PC-9 (cell line): ENCODE data around the gene ALK. TPM values are rescaled to one million over a fixed set of nuclear protein-coding genes. Genes with fewer than 3 reads are reported as not detected.

Experiments
- BruUV-seq: library from RNA; stranded (reverse); fragments of 400-500 nt; replicated peaks from 2 replicates; lab custom pipeline; 2021; lab: Mats Ljungman, UMichigan
- CTCF ChIA-PET: fragments of 300-600 bp; sonication (Branson Sonifier 250); formaldehyde crosslinking; loops from one replicate; lab custom pipeline; 2022; ENCODE audit warnings: antibody characterized with exemption; lab: Charles Lee
- POLR2A ChIA-PET: fragments of 300-600 bp; sonication (Branson Sonifier 250); formaldehyde crosslinking; loops from one replicate; lab custom pipeline; 2022; ENCODE audit warnings: antibody characterized with exemption; ENCODE audit not compliant: unreplicated experiment; lab: Charles Lee
- DNase-seq, 2 experiments: peaks; one replicate each; pipeline versions ENCODE4 v3.0.0 to v3.0.0-alpha.2; 2015 to 2022; ENCODE audit warnings: mixed read lengths in 1 of 2
- H2AFZ ChIP-seq: fragments of 200-600 bp; sonication (generic); 2 replicates; pipeline ENCODE4 v1.8.1; 2017; ENCODE audit warnings: antibody characterized with exemption
- H3F3A ChIP-seq: fragments of 200-600 bp; sonication (generic); 2 replicates; pipeline ENCODE4 v1.8.1; 2017; ENCODE audit warnings: antibody characterized with exemption, mild to moderate bottlenecking, low read depth; ENCODE audit not compliant: insufficient read depth
- H3K27ac ChIP-seq: fragments of 200-600 bp; sonication (generic); 2 replicates; pipeline ENCODE4 v1.6.1; 2016; ENCODE audit warnings: mixed run types
- H3K27me3 ChIP-seq: fragments of 200-600 bp; sonication (generic); 2 replicates; pipeline ENCODE4 v1.6.1; 2016; ENCODE audit warnings: low read depth, mixed run types; ENCODE audit not compliant: insufficient read depth
- H3K36me3 ChIP-seq: fragments of 200-600 bp; sonication (generic); 2 replicates; pipeline ENCODE4 v1.6.1; 2016; ENCODE audit warnings: low read depth, mixed run types
- H3K4me1 ChIP-seq: fragments of 200-600 bp; sonication (generic); replicated peaks from 2 replicates; pipeline ENCODE4 v1.6.1; 2016; ENCODE audit warnings: mixed run types; ENCODE audit not compliant: insufficient read depth
- H3K4me2 ChIP-seq: fragments of 200-600 bp; sonication (generic); 2 replicates; pipeline ENCODE4 v1.6.1; 2017; ENCODE audit warnings: mixed run types
- H3K4me3 ChIP-seq: fragments of 200-600 bp; sonication (generic); 2 replicates; pipeline ENCODE4 v1.6.1; 2016; ENCODE audit warnings: mixed run types
- H3K79me2 ChIP-seq: fragments of 200-600 bp; sonication (generic); 2 replicates; pipeline ENCODE4 v1.6.1; 2017; ENCODE audit warnings: low read depth, mixed run types
- H3K9me2 ChIP-seq: fragments of 200-600 bp; sonication (generic); 2 replicates; pipeline ENCODE4 v1.8.1; 2017; ENCODE audit warnings: mild to moderate bottlenecking; ENCODE audit not compliant: insufficient read depth
- H3K9me3 ChIP-seq: fragments of 200-600 bp; sonication (generic); 2 replicates; pipeline ENCODE4 v1.8.1; 2016; ENCODE audit warnings: low read depth; ENCODE audit not compliant: insufficient read depth
- H4K20me1 ChIP-seq: fragments of 200-600 bp; sonication (generic); 2 replicates; pipeline ENCODE4 v1.8.1; 2017; ENCODE audit not compliant: insufficient read depth
- EZH2 ChIP-seq: fragments of 200-600 bp; sonication (generic); IDR thresholded peaks from 2 replicates; pipeline ENCODE4 v1.8.0; 2017; ENCODE audit warnings: antibody characterized with exemption, low read depth
- intact Hi-C: fragments of 100-400 bp; cut with micrococcal nuclease; formaldehyde crosslinking; loops from one replicate; pipeline ENCODE4 v1.10.0; 2022; ENCODE audit not compliant: unreplicated experiment
- total RNA-seq: library from RNA; stranded (reverse); gene quantifications from 2 replicates; pipeline ENCODE4 v1.2.3, GENCODE V29; 2021
- TF ChIP-seq, protein P1 (sequence below): fragments of 200-600 bp; sonication (generic); conservative IDR thresholded peaks from 2 replicates; pipeline ENCODE4 v1.6.1; 2017; ENCODE audit warnings: mixed run types, antibody characterized with exemption, mild to moderate bottlenecking, moderate library complexity

The ALK gene
- total RNA-seq, 1 experiment from 2014 or later, result not detected

DNA sequence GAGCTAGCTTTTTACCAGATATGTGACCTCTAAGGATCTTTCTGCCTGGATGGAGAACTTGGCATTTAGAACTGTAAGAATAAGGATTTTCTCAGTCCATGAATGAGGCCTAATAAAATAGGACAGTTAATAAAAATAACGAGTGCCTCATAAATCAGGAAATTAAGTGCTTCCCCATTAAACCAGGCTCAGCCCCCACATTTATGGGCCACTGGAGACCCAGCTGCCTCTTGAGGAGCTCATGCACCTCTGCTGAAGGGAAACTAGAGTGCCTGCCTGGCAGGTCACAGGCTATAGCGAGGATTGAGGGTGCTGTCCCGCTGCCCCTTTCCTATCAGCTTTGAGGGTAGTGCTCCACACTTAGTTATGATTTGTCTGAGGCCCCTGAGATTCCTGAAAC, 158.0 kb downstream of the ALK start:
- POLR2A ChIA-PET, result no interaction called here
- Histone ChIP-seq H4K20me1 (no peaks in the 10 kb centered on the region), H3K27ac (no peak overlapping the region), H3K9me2 (no peaks in the 10 kb centered on the region), H3K9me3 (no peaks in the 10 kb centered on the region; the same call in 1 of the 2 replicates), H3K4me2 (no peak overlapping the region), H3K4me1 (no peaks in the 10 kb centered on the region), H3K27me3 (peaks cover 49% of the 10 kb centered on the region), H3F3A (no peaks in the 10 kb centered on the region), H2AFZ (no peak overlapping the region), H3K36me3 (no peaks in the 10 kb centered on the region), H3K4me3 (no peak overlapping the region), H3K79me2 (no peaks in the 10 kb centered on the region)
- intact Hi-C loops, result no loop called here
- TF ChIP-seq EZH2, result no peak
- TF ChIP-seq, protein P1, sequence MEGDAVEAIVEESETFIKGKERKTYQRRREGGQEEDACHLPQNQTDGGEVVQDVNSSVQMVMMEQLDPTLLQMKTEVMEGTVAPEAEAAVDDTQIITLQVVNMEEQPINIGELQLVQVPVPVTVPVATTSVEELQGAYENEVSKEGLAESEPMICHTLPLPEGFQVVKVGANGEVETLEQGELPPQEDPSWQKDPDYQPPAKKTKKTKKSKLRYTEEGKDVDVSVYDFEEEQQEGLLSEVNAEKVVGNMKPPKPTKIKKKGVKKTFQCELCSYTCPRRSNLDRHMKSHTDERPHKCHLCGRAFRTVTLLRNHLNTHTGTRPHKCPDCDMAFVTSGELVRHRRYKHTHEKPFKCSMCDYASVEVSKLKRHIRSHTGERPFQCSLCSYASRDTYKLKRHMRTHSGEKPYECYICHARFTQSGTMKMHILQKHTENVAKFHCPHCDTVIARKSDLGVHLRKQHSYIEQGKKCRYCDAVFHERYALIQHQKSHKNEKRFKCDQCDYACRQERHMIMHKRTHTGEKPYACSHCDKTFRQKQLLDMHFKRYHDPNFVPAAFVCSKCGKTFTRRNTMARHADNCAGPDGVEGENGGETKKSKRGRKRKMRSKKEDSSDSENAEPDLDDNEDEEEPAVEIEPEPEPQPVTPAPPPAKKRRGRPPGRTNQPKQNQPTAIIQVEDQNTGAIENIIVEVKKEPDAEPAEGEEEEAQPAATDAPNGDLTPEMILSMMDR, result no peak
- no TSS peak for BruUV-seq
- no peak for DNase-seq
- CTCF ChIA-PET, result no interaction called here

DNA sequence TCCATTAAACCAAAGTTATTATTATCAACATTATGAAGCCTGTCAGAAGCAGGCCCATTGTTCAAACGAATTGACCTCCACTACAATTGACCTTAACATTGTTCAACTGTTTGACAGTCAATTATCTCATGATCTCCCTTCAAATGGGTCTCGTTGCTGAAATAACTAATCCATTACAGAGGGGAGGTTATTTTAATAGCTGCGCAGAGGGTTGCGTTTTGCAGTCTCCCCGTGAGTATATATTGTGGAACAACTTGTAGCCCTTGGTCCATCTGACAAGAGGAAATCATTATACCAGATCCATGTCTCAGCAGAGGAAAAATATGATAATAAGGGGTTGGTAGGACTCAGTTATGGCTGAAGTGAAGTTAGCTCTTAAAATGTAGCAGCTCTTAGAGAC, 159.1 kb downstream of the ALK start:
- H3K4me1 ChIP-seq, result no peaks in the 10 kb centered on the region
- H3K9me2 ChIP-seq, result no peaks in the 10 kb centered on the region
- intact Hi-C loops, result no loop called here
- no peak overlapping the region for H3K27ac ChIP-seq
- H4K20me1 ChIP-seq, result no peaks in the 10 kb centered on the region
- CTCF ChIA-PET, result no interaction called here
- no peaks in the 10 kb centered on the region; the same call in 1 of the 2 replicates for H3K9me3 ChIP-seq
- no peak overlapping the region for H3K4me3 ChIP-seq
- no TSS peak for BruUV-seq
- H2AFZ ChIP-seq, result no peak overlapping the region
- POLR2A ChIA-PET, result no interaction called here
- no peaks in the 10 kb centered on the region for H3K79me2 ChIP-seq
- H3K4me2 ChIP-seq, result no peak overlapping the region
- H3K27me3 ChIP-seq, result peaks cover 53% of the 10 kb centered on the region
- TF ChIP-seq, protein P1, result no peak
- no peak for TF ChIP-seq EZH2
- H3F3A ChIP-seq, result no peaks in the 10 kb centered on the region
- no peak for DNase-seq
- H3K36me3 ChIP-seq, result no peaks in the 10 kb centered on the region

DNA sequence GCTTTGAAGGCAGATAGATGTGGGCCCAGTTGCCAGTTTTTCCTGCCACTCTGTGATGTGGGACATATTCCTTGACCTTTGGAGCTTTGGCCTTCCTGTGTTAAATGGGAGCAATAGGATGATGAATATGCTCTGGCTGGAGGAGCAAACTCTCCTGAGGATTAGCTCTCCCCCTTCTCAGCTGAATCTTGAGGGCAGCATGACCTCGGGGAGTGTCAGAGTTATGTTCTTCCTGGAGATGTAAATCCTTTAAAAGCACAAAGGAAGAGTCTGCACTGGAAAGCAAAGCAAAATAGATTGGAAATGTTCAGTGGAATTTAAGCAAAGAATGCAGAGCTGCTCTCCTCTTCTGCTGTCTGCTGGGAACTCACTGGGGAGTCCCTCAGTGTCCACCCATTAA, 160.1 kb downstream of the ALK start:
- CTCF ChIA-PET, result no interaction called here

More for the DNA sequence above, 160.1 kb downstream of the ALK start:
- Histone ChIP-seq H3K36me3 (no peaks in the 10 kb centered on the region), H3K4me2 (no peak overlapping the region), H3K79me2 (no peaks in the 10 kb centered on the region), H4K20me1 (no peaks in the 10 kb centered on the region), H3K27me3 (peaks cover 63% of the 10 kb centered on the region), H3K9me2 (no peaks in the 10 kb centered on the region), H2AFZ (no peak overlapping the region), H3K4me3 (no peak overlapping the region), H3K9me3 (no peaks in the 10 kb centered on the region; the same call in 1 of the 2 replicates), H3K27ac (no peak overlapping the region), H3F3A (no peaks in the 10 kb centered on the region), H3K4me1 (no peaks in the 10 kb centered on the region)
- no peak for TF ChIP-seq EZH2
- TF ChIP-seq, protein P1, result no peak
- no TSS peak for BruUV-seq
- no peak for DNase-seq
- POLR2A ChIA-PET, result no interaction called here
- intact Hi-C loops, result no loop called here
